ENCODE measurements around the gene ISG15.
A peak's percentile ranks its signal among the peaks of the same experiment; 100 is the strongest.

ISG15 gene

GRCh38 chr1:1013105-1013921 lies at the start of gene ISG15:
TSS of gene ISG15 (plus strand) at chr1:1013497. CDS start at chr1:1013574, 77 bp downstream.
- peak; percentile 84 for DNase-seq

- no peak for DNase-seq
Measured at GRCh38 chr1:963746-964525, 49.4 kb upstream of the ISG15 start.

- DNase-seq = no peak
Measured at GRCh38 chr1:964691-965525, 48.4 kb upstream of the ISG15 start.

GRCh38 chr1:965526-966134 lies 47.7 kb upstream of the ISG15 start:
- DNase-seq = no peak

- DNase-seq = peak; percentile 19
Measured at GRCh38 chr1:966135-966703, 47.1 kb upstream of the ISG15 start, which contains the start of gene PLEKHN1. TSS of gene PLEKHN1 (plus strand) at chr1:966482. CDS start at chr1:966532, 50 bp downstream.

- peak; percentile 51 for DNase-seq
Measured at GRCh38 chr1:966704-967300, 46.5 kb upstream of the ISG15 start.

GRCh38 chr1:967466-968343 lies 45.6 kb upstream of the ISG15 start:
- DNase-seq = no peak

GRCh38 chr1:969260-969855 lies 43.9 kb upstream of the ISG15 start:
- DNase-seq = no peak

- DNase-seq = no peak
Measured at GRCh38 chr1:970242-970972, 42.9 kb upstream of the ISG15 start.

GRCh38 chr1:970973-971730 lies 42.1 kb upstream of the ISG15 start:
- DNase-seq = no peak

GRCh38 chr1:971751-972506 lies 41.4 kb upstream of the ISG15 start:
- no peak for DNase-seq

GRCh38 chr1:972726-973458 lies 40.4 kb upstream of the ISG15 start:
- no peak for DNase-seq

- DNase-seq = no peak
Measured at GRCh38 chr1:973459-974292, 39.6 kb upstream of the ISG15 start.

GRCh38 chr1:974293-974640 lies 39.0 kb upstream of the ISG15 start:
- no peak for DNase-seq

GRCh38 chr1:974687-975328 lies 38.5 kb upstream of the ISG15 start:
- DNase-seq = no peak

- no peak for DNase-seq
Measured at GRCh38 chr1:975365-975764, 37.9 kb upstream of the ISG15 start.
